ENCODE results near the gene PRSS33.

PRSS33 gene

DNA sequence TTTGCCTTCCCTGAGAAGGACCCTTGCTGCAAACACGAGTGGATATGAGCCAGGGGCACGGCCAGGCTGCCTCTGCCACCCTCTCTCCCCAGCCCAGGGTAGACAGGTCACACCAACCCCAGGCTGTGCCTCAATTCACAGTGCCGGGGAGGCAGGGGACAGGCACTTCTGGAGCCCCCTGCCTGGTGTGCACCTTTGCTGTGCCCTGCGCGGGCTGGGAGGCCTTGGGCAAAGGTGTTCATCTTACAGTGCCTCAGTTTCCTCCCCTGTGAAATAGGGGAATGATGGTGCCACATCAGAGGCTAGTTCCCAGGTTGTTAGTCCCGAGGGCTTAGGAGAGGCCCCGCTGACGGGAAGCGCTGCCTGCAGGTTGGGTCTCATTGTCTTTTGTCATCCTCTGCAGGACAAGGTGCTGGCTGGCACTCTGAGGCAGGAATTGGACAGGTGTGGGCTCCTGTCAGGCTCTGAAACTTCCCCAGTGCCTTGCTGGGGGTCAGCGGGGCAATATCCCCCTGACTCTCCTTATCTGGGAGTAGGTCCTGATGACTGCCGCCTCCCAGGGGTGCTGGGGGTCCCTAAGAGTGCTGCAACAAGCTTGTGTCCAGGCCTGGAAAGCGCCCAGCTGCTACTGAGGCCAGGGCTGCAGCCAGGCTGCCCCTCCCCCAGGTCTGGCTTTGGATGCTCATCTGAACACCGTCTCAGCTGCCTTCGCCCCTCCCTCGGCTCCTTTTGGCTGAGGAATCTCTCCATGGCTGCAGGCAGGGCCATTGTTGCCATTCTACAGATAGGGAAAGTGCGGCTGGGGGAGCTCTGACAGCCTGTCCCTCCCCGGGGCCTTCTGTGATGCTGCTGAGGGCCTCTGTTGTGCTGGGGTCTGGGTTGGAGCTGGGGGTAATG is 32.8 kb upstream of the PRSS33 start:
- DNase-seq: no peak

DNA sequence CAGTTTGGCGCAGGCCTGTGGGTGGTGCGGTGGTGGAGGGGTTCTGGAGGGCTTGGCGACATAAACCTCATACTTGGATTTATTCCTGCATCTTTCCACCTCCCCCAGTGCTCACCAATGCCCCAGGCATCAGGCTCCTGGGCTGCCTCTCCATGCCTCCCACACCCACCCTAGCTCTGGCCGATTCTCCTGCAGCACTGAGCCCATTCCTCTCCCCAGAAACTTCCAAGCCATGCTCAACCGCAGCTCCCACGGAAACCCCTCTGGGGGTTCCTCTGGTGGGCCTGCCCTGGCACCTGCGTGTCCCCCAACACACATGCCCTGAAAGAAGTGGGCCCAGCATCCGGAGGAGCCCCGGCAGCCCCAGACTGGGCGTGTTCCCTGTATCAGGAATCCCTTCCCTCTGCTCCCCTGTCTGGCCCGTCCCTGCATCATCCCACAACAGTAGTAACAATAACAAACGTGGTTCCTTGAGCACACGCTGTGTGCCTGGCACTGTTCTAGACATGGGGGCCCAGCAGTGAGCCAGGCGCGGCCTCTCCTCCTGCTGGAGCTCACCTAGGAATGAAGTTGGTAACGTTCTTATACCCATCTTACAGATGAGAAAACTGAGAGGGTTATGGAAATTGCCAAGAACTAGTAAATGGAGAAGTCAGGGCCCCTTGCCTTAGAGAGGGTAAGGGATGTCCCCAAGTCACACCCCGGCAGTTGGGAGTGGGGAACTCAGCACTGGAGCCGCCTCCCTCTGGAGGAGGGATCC is 32.0 kb upstream of the PRSS33 start:
- no peak for DNase-seq

DNA sequence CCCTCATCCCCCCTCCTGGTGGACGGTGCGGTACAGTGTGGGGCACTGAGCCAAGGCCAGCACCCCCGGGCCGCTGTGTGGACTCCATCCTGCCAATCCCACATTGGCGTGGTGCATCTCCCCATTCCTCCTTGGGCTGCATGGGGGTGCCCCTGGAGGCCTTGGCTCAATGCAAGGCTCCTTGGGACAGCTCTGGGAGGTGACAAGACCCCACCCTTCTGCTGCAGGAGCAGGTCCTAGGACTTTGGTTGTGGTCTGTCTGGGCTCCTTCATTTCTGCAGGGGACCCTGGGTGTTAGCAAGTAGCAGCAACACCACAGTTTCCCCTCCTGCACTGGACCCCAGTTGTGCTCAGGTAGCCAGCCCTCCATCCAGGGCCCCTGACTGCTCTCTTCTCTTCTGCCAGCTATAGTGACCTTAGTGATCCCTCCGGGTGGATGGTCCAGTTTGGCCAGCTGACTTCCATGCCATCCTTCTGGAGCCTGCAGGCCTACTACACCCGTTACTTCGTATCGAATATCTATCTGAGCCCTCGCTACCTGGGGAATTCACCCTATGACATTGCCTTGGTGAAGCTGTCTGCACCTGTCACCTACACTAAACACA is 31.0 kb upstream of the PRSS33 start:
- DNase-seq: no peak

DNA sequence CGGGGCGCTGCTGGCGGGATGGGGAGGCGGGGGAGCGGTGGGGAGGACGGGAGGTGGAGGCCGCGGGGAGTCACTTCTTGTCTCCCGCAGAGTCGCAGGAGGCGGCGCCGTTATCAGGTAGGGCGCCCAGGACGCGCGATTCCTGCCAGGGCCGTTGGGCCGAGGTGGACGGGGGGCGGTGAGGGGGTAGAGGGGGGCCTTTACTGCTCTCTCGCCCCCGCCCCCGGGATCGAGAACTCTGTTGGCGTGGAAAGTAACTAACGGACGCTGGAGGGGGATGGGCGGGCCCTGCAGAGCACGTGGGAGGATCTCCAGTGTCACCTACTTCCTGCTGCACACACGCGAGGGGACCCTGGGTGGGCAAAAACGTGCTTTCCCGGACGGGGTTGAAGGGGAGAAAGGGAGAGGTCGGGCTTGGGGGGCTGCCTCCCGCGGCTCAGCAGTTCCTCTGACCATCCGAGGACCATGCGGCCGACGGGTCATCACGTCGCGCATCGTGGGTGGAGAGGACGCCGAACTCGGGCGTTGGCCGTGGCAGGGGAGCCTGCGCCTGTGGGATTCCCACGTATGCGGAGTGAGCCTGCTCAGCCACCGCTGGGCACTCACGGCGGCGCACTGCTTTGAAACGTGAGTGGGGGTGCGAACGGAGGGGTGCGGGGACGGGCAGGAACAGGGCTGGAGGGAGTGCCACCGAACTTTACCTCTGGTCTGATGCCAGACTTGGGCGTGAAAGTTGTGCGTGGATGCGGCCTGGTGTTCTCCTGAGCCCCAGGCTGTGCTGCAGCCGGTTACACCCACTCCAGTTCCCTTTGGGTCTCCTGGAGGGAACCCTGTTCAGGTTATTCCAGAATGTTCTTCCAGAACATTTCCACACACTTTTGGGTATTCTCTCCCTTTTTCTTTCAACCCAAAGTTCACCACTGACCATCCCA is 30.2 kb upstream of the PRSS33 start:
- DNase-seq: no peak

DNA sequence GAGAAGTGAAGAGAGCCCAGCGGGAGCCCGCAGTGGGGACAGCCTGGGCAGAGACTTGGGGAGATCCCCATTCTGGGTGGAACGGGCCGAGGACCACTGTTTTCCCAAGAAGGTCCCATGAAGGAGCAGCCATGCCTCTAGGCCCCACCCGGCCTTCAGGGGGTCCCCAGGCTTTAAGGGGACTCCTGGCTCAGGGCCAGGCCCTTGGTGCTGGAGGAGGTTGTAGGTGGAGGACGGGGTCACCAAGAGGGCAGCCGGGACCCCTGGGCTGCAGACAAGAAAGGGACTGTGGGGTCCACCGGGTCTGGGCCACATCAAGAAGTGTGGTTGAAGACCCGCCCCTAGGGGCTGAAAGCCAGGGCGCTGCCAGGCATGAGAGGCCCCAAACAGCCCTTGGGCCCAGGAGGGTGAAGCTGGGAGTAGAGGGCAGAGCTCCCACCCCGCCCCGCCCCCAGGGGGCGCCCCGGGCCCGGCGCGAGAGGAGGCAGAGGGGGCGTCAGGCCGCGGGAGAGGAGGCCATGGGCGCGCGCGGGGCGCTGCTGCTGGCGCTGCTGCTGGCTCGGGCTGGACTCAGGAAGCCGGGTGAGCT is 29.5 kb upstream of the PRSS33 start, which contains the start of gene PRSS21:
PRSS21 (plus strand) TSS at position 487 of the 589 bp plus-strand sequence; CDS start at position 519, 32 bp downstream.
- no peak for DNase-seq

DNA sequence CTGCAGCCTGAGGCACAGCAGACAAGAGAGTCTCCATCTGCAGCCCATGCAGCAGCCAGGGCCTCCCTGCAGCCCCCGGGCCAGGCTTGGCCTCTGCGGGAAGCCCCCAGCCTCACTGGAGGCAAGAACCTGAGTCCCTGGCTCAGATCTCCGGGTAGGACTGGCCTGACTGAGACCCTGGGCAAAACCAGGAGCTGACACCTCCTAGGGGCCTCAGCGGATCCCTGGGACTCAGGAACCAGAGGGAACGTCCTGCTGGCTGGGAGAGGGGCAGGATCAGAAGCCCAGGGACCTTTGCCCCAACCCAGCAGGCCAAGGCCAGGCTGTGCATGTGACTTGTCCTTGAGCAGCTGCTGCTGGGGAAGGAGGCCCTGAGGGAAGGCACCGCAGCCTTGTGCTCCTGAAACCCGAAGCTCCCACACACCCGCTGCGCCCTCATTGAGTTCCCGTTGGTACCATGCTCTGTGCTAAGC is 28.0 kb upstream of the PRSS33 start:
- DNase-seq: no peak

DNA sequence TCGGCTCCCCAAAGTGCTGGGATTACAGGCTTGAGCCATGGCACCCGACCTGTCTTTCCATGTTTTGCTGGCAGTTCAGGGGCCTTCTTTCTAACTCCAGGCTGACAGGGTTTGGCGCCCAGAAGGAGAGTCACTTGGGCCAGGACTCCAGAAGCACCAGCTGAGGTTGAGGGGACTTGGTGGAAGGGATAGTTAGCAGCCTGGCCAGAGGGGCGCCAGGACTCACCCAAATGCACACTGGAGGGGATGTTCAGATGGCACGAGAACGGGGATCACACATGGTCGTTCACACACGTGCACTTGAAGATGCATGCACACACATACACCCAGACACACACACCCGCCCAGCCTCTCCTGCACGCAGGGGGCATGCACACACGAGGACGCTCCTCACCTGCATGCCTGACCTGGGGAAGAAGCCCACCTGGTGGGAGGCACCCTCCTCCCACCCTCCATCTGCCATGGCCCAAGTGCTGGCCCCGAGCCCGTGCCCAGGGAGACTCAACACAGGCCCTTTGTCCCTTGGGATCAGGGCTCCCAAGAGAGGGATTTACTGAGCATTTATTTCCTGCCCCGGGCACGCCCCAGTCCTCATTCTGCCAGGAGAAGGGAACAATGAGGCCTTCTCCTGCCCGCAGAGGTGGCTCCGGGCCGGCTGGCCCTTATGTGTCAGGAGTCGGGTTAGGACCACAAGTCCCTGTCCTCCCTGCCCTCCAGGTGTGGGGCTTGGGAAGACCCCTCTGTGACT is 27.4 kb upstream of the PRSS33 start:
- DNase-seq: no peak

DNA sequence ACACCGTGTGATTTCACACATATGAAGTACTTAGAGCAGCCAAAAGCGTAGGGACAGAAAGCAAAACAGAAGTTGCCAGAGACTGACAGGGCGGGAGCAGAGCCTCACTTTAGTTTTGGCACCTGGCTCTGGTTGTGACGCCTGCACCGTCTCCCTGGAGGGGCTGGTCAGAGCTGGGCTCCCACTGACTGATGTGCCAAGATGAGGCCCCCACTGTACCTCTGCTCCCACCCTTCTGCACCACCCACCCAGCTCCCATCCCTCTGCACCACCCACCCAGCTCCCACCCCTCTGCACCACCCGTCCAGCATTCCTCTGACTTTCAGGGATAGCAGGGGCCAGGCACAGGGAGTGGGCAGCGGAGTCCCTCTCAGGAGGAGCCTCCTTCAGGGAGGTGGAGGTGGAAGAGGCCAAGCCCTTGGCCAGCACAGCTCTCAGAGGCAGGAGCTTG is 26.4 kb upstream of the PRSS33 start:
- DNase-seq: no peak

DNA sequence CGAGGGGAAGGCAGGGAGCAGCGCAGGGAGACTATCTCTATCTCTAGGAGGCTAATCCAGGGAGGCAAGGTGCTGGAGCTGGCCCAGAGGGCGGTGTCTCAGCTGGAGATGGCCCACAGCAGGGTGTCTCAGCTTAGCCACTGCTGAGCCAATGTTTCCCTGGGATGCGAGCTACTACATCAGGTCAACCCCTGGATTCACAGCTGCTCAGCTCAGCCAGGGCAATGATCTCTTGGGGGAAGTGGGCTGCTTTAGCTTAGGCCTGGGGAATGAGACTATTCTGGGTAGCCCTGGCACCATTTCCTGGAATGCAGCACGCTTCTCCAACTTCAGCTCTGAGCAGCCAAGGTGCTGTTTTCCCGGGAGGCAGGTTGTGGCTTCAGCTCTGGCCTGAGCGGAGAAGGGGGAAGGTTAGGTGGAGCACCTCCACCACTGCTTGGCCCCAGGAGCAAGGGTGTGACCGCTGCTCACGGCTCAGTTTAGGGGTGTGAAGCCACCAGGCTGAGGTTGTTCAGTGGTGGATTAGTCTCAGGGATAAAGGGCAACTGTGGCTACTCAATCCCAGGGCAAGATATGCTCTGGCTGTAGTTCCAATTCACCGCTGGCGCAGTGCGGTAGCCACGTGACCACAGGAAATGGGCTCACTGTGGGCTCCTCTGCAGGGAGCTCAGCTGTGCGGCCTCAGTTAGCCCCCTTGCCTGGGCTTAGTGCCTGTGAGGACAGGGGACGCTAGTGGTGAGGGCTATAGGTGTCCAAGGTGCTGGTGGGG is 24.5 kb upstream of the PRSS33 start:
- no peak for DNase-seq

DNA sequence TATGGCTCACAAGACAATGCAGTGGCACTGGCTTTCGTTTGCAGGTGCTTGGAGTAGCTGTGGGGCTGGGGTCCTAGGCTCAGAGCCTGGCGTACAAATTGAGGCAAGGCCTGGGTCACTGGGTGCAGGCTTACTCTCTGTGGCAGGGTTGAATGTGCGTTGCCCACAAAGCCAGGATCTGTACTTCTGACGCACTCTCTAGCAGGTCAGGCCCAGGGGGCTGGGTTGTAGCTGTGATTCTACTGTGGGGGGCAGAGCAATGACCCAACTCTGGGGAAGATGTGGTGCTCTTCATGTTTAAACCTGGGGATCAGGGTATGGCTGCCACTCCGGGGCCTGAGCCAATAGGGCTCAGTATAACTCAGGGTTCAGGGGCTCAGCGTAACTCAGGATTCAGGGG is 23.3 kb upstream of the PRSS33 start:
- DNase-seq: no peak

DNA sequence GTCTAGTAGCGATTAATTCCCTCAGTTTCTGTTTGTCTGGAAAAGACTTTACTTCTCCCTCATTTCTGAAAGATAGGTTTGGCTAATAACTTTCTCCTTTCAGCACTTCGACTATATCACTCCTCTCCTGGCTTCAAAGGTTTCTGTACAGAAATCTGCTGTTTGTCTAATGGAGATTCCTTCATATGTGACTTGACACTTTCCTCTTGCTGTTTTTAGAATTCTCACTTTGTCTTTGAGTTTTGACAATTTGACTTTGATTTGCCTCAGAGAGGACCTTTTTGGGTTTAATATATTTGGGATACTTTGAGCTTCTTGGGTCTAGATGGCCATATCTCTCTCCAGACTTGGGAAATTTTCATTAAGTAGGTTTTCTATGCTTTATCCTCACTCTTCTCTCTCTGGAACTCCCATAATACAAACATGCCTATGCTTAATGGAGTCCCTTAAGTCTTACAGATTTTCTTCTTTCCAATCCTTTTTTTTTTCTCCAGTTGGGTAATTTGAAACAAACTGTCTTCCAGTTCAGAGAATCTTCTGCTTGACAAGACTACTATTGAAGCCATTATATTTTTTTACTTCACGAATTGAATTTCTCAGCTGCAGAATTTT is 21.9 kb upstream of the PRSS33 start:
- no peak for DNase-seq

DNA sequence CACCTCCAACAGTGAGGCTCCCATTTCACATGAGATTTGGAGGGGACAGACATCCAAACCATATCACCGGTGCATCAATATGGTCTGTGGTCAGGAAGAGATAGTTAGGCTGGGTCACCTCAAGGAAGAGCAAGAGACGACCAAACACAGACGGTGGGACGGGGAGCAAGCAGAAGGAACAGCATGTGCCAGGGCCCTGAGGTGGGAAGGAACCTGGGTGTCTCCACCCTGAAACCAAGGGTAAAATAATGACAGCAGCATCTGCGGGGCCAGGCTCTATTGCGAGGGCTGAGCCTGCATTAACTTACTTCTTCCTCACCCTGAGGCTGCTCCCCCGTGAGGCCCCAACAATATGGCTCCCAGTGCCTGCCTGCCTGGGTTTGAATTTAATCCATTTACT is 20.8 kb upstream of the PRSS33 start:
- no peak for DNase-seq

DNA sequence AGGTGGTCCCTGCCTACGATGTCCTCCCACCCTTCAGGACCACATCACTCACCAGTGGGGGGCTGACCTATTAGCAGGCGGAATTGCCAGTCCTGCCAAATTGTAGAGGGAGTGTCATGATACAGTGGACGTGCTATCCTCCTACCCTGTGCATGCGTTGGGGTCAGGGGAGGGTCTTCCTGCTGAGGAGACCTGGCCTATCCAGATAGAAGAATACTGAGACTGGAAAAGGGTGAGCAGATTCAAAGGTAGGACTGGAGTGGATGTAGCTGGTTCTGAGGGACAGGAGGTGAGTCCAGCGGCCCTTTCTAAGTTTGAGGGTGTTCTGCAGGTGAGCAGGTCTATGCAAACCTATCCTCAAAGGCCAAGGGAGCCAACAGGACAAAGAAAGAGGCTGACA is 18.9 kb upstream of the PRSS33 start:
- no peak for DNase-seq

DNA sequence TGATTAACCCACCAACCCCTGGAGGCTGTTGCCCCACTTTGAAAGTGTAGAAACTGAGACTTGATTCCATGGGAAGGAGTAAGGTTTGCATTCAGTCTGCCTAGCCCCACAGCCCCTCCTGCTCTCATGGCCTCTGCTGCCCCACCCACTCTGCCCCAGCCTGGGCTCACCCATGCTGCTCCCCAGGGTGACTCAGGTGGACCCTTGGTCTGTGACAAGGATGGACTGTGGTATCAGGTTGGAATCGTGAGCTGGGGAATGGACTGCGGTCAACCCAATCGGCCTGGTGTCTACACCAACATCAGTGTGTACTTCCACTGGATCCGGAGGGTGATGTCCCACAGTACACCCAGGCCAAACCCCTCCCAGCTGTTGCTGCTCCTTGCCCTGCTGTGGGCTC is 17.4 kb upstream of the PRSS33 start:
- DNase-seq: no peak

DNA sequence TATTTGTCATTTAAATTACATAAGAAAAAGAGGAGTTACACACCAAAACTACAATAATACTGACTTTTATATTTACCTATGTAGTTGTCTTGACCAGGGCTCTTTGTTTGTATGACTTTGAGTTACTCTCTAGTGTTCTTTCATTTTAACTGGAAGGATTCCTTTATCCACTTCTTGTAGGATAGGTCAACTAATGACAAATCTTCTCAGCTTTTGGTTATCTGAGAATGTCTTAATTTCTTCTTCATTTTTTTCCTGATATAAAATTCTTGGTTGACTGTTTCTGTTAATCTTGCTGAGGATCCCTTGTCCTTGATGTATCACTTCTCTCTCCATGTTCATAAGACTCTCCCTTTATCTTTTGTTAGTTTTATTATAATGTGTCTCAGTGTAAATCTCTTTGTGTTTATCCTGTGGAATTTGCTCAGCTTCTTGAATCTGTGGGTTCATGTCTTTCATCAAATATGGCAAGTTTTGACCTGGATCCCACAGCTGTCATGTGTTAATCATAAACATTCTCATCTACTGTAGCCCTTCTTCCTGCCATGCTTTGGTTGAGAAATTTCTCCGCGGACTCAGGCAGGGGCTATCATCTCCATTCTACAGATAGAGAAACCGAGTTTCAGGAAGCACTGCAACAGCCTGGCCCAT is 16.3 kb upstream of the PRSS33 start:
- DNase-seq: no peak

DNA sequence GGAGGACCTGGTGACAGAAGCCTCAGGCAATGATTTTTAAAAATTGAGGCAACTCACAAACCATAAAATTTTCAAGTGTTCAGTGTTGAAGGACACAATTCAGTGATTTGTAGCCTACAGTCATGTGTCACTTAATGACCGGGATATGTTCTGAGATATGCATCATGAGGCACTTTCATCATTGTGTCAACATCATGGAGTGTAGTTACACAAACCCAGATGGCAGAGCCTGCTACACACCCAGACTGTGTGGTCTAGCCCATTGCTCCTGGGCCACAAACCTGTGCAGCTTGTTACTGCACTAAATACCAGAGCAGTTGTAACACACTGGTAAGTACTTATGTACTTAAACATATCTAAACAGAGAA is 12.5 kb upstream of the PRSS33 start:
- no peak for DNase-seq

DNA sequence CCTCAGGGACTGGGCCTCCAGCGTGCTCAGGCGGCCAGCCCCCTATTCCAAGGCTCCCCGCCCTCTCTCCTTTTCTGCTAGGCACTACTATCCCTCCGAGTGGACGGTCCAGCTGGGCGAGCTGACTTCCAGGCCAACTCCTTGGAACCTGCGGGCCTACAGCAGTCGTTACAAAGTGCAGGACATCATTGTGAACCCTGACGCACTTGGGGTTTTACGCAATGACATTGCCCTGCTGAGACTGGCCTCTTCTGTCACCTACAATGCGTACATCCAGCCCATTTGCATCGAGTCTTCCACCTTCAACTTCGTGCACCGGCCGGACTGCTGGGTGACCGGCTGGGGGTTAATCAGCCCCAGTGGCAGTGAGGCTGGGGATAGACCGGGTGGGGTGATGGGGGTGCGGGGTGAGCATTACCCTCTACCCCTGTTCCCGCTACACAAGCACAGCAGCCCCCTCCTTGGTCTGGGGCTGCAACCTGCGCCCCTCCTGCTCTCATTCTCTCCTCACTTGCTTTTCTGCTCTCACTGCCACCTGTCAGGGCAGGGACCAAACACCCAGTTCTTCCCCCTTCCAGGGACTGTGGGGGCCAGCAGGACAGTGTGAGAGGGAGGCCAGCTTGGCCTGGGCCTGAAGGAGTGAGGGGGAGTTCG is 12.0 kb upstream of the PRSS33 start:
- DNase-seq: no peak

DNA sequence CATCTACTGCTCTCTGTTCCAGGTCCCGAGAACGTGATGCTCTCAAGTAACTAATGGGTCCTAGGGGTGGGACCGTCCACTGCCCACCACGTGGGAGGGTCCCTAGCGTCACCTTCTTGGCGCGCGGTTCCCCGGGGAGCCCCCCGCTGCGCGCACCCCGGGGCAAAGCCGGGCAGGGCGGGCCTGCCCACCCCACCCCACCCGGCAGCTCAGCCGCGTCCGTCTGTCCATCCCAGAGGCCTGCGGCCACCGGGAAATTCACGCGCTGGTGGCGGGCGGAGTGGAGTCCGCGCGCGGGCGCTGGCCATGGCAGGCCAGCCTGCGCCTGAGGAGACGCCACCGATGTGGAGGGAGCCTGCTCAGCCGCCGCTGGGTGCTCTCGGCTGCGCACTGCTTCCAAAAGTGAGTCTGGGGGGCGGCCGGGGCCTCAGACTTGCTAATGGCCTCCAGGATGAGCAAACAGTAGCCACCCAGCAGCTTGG is 11.4 kb upstream of the PRSS33 start:
- DNase-seq: no peak

Data from cortex of kidney (tissue), 1 donor.